Mesothelial cell of epicardium (in vitro differentiated cells): ENCODE results near the gene CHSY3. TPM values are rescaled to one million over a fixed set of nuclear protein-coding genes. Genes with fewer than 3 reads are reported as not detected.

Experiments
- DNase-seq, 2 experiments: peaks; one replicate each; pipeline ENCODE4 v3.0.0; 2021; ENCODE audit warnings: low spot score in 2 of 2; ENCODE audit not compliant: unreplicated experiment in 2 of 2
- H3K27ac Mint-ChIP-seq: 2 replicates; pipeline ENCODE4 v1.8.0; 2021; ENCODE audit warnings: mixed read lengths
- H3K27me3 Mint-ChIP-seq: 2 replicates; pipeline ENCODE4 v1.8.0; 2021; ENCODE audit warnings: low read depth, mixed read lengths
- H3K36me3 Mint-ChIP-seq: 2 replicates; pipeline ENCODE4 v1.8.0; 2021; ENCODE audit warnings: mixed read lengths
- H3K4me1 Mint-ChIP-seq: 2 replicates; pipeline ENCODE4 v1.8.0; 2021; ENCODE audit warnings: mixed read lengths
- H3K4me3 Mint-ChIP-seq: 2 replicates; pipeline ENCODE4 v1.8.0; 2021; ENCODE audit warnings: mild to moderate bottlenecking, moderate library complexity, mixed read lengths
- H3K9me3 Mint-ChIP-seq: 2 replicates; pipeline ENCODE4 v1.8.0; 2021; ENCODE audit warnings: mixed read lengths
- total RNA-seq: library from RNA; stranded (reverse); gene quantifications from 3 replicates; pipeline ENCODE4 v1.2.1, GENCODE V29; 2021
- TF ChIP-seq, protein P1 (sequence below): fragments of 200-600 bp; sonication (generic); IDR thresholded peaks from one replicate; pipeline ENCODE4 v1.5.0; 2021; ENCODE audit warnings: antibody characterized with exemption; ENCODE audit not compliant: unreplicated experiment

CHSY3 gene
- total RNA-seq, 1 donor from 2014 or later, result 4.8 TPM

DNA sequence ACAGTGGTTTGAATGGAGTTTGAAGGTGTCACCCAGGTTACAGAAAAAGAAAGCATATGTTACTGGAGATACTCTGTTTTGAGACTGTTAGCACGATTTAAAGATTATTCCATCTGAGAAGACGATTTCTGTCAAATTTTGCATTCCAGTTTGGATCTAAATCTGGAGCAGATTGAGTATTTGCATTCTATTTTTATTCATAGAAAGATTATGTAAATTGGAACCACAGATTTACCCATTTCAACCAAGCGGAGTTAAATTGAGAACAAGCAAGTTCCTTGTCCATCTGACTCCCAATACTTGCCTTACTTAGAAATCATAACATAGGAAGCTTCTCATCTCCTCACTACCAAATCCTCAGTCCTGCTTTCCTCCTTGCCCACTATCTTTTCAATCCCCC lies 255.7 kb downstream of the CHSY3 start:
- TF ChIP-seq, protein P1, sequence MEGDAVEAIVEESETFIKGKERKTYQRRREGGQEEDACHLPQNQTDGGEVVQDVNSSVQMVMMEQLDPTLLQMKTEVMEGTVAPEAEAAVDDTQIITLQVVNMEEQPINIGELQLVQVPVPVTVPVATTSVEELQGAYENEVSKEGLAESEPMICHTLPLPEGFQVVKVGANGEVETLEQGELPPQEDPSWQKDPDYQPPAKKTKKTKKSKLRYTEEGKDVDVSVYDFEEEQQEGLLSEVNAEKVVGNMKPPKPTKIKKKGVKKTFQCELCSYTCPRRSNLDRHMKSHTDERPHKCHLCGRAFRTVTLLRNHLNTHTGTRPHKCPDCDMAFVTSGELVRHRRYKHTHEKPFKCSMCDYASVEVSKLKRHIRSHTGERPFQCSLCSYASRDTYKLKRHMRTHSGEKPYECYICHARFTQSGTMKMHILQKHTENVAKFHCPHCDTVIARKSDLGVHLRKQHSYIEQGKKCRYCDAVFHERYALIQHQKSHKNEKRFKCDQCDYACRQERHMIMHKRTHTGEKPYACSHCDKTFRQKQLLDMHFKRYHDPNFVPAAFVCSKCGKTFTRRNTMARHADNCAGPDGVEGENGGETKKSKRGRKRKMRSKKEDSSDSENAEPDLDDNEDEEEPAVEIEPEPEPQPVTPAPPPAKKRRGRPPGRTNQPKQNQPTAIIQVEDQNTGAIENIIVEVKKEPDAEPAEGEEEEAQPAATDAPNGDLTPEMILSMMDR, result no peak
- Mint-ChIP-seq H3K27me3 (no peaks in the 10 kb centered on the region), H3K36me3 (no peaks in the 10 kb centered on the region), H3K9me3 (no peaks in the 10 kb centered on the region), H3K27ac (no peak overlapping the region), H3K4me3 (no peak overlapping the region), H3K4me1 (peaks cover 5% of the 10 kb centered on the region)
- DNase-seq, result no peak

DNA sequence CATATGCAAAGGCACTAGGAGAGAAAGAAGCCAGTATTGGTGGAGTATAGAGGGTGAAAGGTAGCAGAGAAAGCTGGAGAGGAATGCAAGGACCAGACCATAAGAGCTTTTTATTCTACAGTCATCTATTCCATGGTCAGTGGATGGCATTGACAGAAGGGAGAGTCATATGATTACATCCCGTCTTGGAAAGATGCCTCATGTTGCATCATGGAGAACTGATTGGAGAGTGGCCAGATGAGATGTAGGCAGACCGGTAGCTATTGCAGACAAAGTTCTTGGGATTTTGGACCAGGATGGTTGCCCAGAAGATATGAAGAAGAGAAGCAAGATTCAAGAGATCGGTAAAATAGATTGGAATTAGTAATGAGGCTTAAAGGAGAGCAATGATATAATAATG lies 260.7 kb downstream of the CHSY3 start:
- Mint-ChIP-seq H3K27me3 (no peaks in the 10 kb centered on the region), H3K9me3 (no peaks in the 10 kb centered on the region), H3K4me3 (no peak overlapping the region), H3K27ac (no peak overlapping the region), H3K36me3 (no peaks in the 10 kb centered on the region), H3K4me1 (peaks cover 6% of the 10 kb centered on the region)
- TF ChIP-seq, protein P1, result no peak
- no peak for DNase-seq

DNA sequence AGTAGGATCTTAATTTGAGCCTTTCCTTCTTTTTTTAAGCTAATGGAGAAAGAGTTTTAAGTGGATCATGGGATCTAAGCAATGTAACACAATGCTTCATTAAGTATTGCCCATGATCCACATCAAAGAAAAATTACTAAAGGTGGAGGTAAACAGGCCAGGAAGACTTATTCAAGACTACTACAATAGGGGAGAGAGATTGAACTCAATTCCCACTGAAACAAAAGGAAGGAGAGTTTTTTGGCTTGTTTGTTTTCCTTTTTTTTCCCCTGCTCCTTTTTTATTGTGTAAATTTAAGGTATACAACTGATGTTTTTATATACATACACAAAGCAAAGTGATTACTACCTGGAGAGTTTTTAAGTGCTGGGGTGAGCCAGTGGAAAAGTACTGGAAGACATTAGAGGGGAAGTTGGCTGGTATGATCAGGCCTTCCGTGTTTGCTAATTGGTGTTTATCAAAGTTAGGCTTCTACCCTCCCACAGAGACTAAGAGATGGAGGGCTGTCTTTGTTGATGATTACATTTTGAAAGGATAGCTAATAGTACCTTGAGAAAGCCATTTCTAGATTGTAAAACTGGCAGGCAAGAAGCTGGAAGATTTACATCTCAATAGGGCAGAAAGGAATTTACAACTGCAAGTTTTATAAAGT lies 262.7 kb downstream of the CHSY3 start:
- no peak for DNase-seq
- Mint-ChIP-seq H3K9me3 (no peaks in the 10 kb centered on the region), H3K27me3 (no peaks in the 10 kb centered on the region), H3K27ac (no peak overlapping the region), H3K4me1 (peaks cover 8% of the 10 kb centered on the region), H3K4me3 (no peak overlapping the region), H3K36me3 (no peaks in the 10 kb centered on the region)
- TF ChIP-seq, protein P1, result no peak

DNA sequence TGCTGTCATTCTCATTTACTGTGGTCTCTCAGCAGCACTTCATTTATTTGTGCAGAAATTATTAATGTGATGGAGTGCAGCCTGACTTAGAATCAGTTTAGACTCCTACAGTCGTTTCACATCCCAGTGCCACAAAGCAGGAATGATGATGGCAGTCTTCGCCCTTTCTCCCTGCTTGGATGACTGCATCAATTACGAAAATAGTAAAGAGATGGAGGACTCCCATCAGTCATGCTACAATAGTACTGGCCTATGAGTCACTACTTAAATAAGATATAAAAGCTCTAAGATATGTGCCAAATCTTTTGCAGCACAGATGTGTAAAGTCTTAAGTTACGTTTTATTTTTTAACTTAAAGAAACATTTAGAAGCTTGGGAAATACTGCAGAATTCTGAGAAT lies 263.9 kb downstream of the CHSY3 start:
- Mint-ChIP-seq H3K27me3 (no peaks in the 10 kb centered on the region), H3K4me3 (no peak overlapping the region), H3K36me3 (no peaks in the 10 kb centered on the region), H3K9me3 (no peaks in the 10 kb centered on the region), H3K4me1 (peaks cover 8% of the 10 kb centered on the region), H3K27ac (no peak overlapping the region)
- no peak for DNase-seq
- TF ChIP-seq, protein P1, result no peak

DNA sequence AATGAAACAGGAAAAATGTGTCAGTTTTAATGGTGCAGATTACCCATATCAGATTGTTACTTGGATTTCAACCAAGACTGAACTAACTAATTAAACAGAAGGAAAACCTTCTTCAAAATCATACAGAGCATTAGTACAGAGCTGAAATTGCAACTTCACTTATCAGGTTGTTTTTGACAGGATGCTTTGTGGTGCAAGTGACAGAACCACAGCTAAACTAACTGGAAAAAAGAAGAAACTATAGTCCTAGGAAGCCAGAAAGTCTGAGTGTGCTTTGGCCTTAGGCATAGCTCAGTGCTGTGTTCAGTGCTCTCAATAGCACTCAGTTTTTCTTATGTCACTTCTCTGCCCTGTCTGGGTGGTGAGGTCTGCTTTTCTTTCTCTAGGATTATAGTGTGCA lies 267.4 kb downstream of the CHSY3 start:
- no peaks in the 10 kb centered on the region for H3K36me3 Mint-ChIP-seq
- H3K9me3 Mint-ChIP-seq, result peaks cover 6% of the 10 kb centered on the region
- no peaks in the 10 kb centered on the region for H3K27me3 Mint-ChIP-seq
- no peak overlapping the region for H3K27ac Mint-ChIP-seq
- H3K4me1 Mint-ChIP-seq, result peaks cover 6% of the 10 kb centered on the region
- no peak for DNase-seq
- TF ChIP-seq, protein P1, result no peak
- H3K4me3 Mint-ChIP-seq, result no peak overlapping the region

DNA sequence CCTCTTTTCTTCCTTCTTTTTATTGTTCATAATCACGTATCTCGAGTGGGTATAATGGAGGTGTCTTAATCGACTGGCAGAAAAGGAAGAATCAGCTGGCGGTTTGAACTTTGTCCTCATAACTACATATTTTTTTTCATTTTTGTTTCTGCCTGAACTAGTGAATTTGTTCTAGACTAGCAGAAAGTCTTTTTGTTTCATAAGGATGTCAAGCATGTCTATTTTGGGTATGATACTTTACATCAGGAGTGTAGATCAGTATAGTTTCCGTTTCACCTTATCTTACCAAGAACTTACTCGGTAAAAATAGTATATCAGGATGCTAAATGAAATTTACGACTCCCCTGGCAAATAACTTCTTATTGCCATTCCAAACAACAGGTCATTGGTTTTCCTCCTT lies 278.9 kb downstream of the CHSY3 start:
- H3K9me3 Mint-ChIP-seq, result no peaks in the 10 kb centered on the region
- H3K27me3 Mint-ChIP-seq, result peaks cover 2% of the 10 kb centered on the region
- H3K36me3 Mint-ChIP-seq, result no peaks in the 10 kb centered on the region
- TF ChIP-seq, protein P1, result no peak
- H3K4me1 Mint-ChIP-seq, result no peaks in the 10 kb centered on the region
- no peak overlapping the region for H3K4me3 Mint-ChIP-seq
- DNase-seq, result no peak
- no peak overlapping the region for H3K27ac Mint-ChIP-seq
